PC-3 (cell line): ENCODE measurements around the gene CPSF4L.

Experiments
- EZH2 ChIP-seq: fragments of 300-600 bp; sonication (generic); IDR thresholded peaks from one replicate; pipeline ENCODE4 v1.6.1; 2017; ENCODE audit warnings: antibody characterized with exemption, mild to moderate bottlenecking, low read length; ENCODE audit not compliant: unreplicated experiment
- TF ChIP-seq, protein P1 (sequence below): fragments of 300-600 bp; sonication (generic); conservative IDR thresholded peaks from 2 replicates; pipeline ENCODE4 v1.5.1; 2017; ENCODE audit warnings: antibody characterized with exemption, low read depth, mild to moderate bottlenecking, low read length

DNA sequence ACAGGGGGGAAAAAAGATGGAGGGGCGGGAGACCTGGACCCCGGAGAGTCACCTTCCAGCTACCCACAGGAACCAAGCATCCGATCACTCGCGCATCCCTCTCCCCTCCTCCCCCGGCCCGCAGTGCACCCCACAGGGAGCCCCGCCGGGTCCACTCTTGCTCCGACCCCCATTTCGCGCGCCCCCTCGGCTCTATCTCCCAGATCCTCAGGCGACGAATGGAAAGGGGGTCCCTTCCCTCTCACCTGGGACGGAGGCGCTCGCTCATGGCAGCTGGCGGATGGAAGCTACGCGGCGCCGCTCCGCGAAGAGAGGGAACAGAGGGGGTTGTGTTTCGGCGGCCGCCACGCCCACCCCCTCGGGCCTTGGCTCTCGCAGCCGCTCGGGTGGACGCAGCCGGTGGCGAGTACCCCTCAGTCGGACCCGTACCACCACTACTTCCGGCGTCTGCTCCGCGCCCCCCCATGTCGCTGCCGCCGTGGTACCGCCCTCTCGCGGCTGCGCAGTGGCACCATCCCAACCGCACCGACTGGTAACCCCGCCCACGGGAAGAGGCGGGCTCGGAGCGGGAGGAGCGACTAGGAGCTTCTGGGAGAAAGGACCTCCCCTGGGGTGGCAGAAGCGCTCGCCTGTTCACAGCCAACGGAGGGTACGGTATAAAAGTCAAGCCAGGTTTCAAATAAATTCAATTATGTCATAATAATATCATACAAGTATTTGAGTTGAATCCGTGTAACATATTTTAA is 29.7 kb downstream of the CPSF4L start:
- TF ChIP-seq, protein P1, sequence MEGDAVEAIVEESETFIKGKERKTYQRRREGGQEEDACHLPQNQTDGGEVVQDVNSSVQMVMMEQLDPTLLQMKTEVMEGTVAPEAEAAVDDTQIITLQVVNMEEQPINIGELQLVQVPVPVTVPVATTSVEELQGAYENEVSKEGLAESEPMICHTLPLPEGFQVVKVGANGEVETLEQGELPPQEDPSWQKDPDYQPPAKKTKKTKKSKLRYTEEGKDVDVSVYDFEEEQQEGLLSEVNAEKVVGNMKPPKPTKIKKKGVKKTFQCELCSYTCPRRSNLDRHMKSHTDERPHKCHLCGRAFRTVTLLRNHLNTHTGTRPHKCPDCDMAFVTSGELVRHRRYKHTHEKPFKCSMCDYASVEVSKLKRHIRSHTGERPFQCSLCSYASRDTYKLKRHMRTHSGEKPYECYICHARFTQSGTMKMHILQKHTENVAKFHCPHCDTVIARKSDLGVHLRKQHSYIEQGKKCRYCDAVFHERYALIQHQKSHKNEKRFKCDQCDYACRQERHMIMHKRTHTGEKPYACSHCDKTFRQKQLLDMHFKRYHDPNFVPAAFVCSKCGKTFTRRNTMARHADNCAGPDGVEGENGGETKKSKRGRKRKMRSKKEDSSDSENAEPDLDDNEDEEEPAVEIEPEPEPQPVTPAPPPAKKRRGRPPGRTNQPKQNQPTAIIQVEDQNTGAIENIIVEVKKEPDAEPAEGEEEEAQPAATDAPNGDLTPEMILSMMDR: no peak
- TF ChIP-seq EZH2: no peak
